PC-3 (cell line): ENCODE measurements around the gene GTPBP1.

Experiments
- CTCF ChIP-seq: fragments of 300-600 bp; sonication (generic); conservative IDR thresholded peaks from 2 replicates; pipeline ENCODE4 v1.5.1; 2017; ENCODE audit warnings: antibody characterized with exemption, low read depth, mild to moderate bottlenecking, low read length
- EZH2phosphoT487 ChIP-seq: fragments of 300-600 bp; sonication (generic); IDR thresholded peaks from 2 replicates; pipeline ENCODE4 v1.6.1; 2018; ENCODE audit warnings: mild to moderate bottlenecking, antibody characterized with exemption, low read length, borderline replicate concordance

GRCh38 chr22:38656256-38657044, 49.3 kb upstream of the GTPBP1 start, which contains the start of the genes CBY1 and FAM227A:
- no peak for TF ChIP-seq EZH2phosphoT487
- no peak for TF ChIP-seq CTCF
